ENCODE measurements around the gene STRIP2. TPM values are rescaled to one million over a fixed set of nuclear protein-coding genes. Genes with fewer than 3 reads are reported as not detected.

The STRIP2 gene
- total and polyA plus RNA-seq, 9 of the 15 experiments (the other 6 are each of a cell fraction or from before 2014, with no cell fraction given) = 10.1 to 81.8 (median 42.3) TPM

- TF ChIP-seq E2F3 (CRISPR knock-in tag; IDR thresholded peaks at IDR 0.05) (no peak), MXI1 (IDR thresholded peaks at IDR 0.05; ENCODE audit: low read depth, low read length) (no peak), DEAF1 (CRISPR knock-in tag; IDR thresholded peaks at IDR 0.05) (no peak), MTA1 (IDR thresholded peaks at IDR 0.05; ENCODE audit: borderline replicate concordance) (0 out of 2 replicates have a peak, but pooled peaks have one; percentile 29), LEF1 (IDR thresholded peaks at IDR 0.05) (no peak), ILF3 (IDR thresholded peaks at IDR 0.05; ENCODE audit: borderline replicate concordance) (no peak), CHCHD3 (CRISPR knock-in tag; IDR thresholded peaks at IDR 0.05) (no peak), RUNX1 (IDR thresholded peaks at IDR 0.05; ENCODE audit: low read depth) (no peak), TRIM28 (IDR thresholded peaks at IDR 0.05) (no peak), ZC3H4 (CRISPR knock-in tag; IDR thresholded peaks at IDR 0.05; ENCODE audit: borderline replicate concordance) (no peak), CHD1 (IDR thresholded peaks at IDR 0.05; ENCODE audit: low read length) (no peak), ARID3B (CRISPR knock-in tag; IDR thresholded peaks at IDR 0.05; ENCODE audit: borderline replicate concordance) (no peak), ETV1 (tag; conservative IDR thresholded peaks at IDR 0.05; ENCODE audit: low read depth) (no peak), ATF4 (CRISPR knock-in tag; IDR thresholded peaks at IDR 0.05) (no peak), BHLHE40 (IDR thresholded peaks at IDR 0.05; ENCODE audit: low read length) (no peak), HINFP (tag; conservative IDR thresholded peaks at IDR 0.05; ENCODE audit: low read depth) (no peak), BRCA1 (IDR thresholded peaks at IDR 0.05) (no peak), BRCA1 (CRISPR knock-in tag; IDR thresholded peaks at IDR 0.05) (no peak)
- TF ChIP-seq, protein P1, sequence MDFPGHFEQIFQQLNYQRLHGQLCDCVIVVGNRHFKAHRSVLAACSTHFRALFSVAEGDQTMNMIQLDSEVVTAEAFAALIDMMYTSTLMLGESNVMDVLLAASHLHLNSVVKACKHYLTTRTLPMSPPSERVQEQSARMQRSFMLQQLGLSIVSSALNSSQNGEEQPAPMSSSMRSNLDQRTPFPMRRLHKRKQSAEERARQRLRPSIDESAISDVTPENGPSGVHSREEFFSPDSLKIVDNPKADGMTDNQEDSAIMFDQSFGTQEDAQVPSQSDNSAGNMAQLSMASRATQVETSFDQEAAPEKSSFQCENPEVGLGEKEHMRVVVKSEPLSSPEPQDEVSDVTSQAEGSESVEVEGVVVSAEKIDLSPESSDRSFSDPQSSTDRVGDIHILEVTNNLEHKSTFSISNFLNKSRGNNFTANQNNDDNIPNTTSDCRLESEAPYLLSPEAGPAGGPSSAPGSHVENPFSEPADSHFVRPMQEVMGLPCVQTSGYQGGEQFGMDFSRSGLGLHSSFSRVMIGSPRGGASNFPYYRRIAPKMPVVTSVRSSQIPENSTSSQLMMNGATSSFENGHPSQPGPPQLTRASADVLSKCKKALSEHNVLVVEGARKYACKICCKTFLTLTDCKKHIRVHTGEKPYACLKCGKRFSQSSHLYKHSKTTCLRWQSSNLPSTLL (IDR thresholded peaks at IDR 0.05) = no peak
- TF ChIP-seq, protein P2, sequence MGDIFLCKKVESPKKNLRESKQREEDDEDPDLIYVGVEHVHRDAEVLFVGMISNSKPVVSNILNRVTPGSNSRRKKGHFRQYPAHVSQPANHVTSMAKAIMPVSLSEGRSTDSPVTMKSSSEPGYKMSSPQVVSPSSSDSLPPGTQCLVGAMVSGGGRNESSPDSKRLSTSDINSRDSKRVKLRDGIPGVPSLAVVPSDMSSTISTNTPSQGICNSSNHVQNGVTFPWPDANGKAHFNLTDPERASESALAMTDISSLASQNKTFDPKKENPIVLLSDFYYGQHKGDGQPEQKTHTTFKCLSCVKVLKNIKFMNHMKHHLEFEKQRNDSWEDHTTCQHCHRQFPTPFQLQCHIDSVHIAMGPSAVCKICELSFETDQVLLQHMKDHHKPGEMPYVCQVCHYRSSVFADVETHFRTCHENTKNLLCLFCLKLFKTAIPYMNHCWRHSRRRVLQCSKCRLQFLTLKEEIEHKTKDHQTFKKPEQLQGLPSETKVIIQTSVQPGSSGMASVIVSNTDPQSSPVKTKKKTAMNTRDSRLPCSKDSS (IDR thresholded peaks at IDR 0.05; ENCODE audit: low read depth, partially characterized antibody) = no peak
Observed at GRCh38 chr7:129436335-129436923, 2.2 kb downstream of the STRIP2 start (continued).

Measured in K562 (cell line).